Liver (tissue), 3 donors: ENCODE data around the gene PRSS38.

ENCODE experiments used
- EGR1 ChIP-seq, 2 donors: IDR thresholded peaks; 2 replicates each; pipeline ENCODE4 v1.6.1; 2016 to 2018; ENCODE audit warnings: antibody characterized with exemption in 2 of 2, low read depth in 2 of 2
- FOXA1 ChIP-seq: IDR thresholded peaks from 2 replicates; pipeline ENCODE4 v1.6.1; 2016; ENCODE audit warnings: antibody characterized with exemption
- GABPA ChIP-seq, 2 donors: IDR thresholded peaks in 1 of 2; conservative IDR thresholded peaks in 1 of 2; 2 replicates each; pipeline ENCODE4 v1.6.1; 2016; ENCODE audit warnings: antibody characterized with exemption in 2 of 2, mild to moderate bottlenecking in 1 of 2, moderate library complexity in 1 of 2
- HNF4A ChIP-seq, 2 donors: conservative IDR thresholded peaks; 2 replicates each; pipeline ENCODE4 v1.6.1; 2016; ENCODE audit warnings: antibody characterized with exemption in 2 of 2, mild to moderate bottlenecking in 2 of 2
- JUND ChIP-seq, 2 donors: IDR thresholded peaks; 2 replicates each; pipeline ENCODE4 v1.6.1; 2016; ENCODE audit warnings: antibody characterized with exemption in 2 of 2
- RAD21 ChIP-seq, 2 donors: IDR thresholded peaks; 2 replicates each; pipeline ENCODE4 v1.6.1; 2016; ENCODE audit warnings: antibody characterized with exemption in 2 of 2, mild to moderate bottlenecking in 2 of 2
- RXRA ChIP-seq, 2 donors: IDR thresholded peaks; 2 replicates each; pipeline ENCODE4 v1.6.1; 2017 to 2018; ENCODE audit warnings: antibody characterized with exemption in 2 of 2, mild to moderate bottlenecking in 1 of 2
- SP1 ChIP-seq: IDR thresholded peaks from 2 replicates; pipeline ENCODE4 v1.6.1; 2018; ENCODE audit warnings: antibody characterized with exemption, mild to moderate bottlenecking
- TAF1 ChIP-seq: conservative IDR thresholded peaks from 2 replicates; pipeline ENCODE4 v1.6.1; 2016; ENCODE audit warnings: antibody characterized with exemption, mild to moderate bottlenecking
- YY1 ChIP-seq: IDR thresholded peaks from 2 replicates; pipeline ENCODE4 v1.6.1; 2016; ENCODE audit warnings: antibody characterized with exemption, mild to moderate bottlenecking
- TF ChIP-seq, protein P1 (sequence below): fragments of 150-350 bp; IDR thresholded peaks from 2 replicates; pipeline ENCODE4 v1.5.1; 2017; ENCODE audit warnings: improper control_type of control experiment, low read depth, low read length; ENCODE audit not compliant: missing input control
- TF ChIP-seq, protein P2 (sequence below): IDR thresholded peaks from 2 replicates; pipeline ENCODE4 v1.6.1; 2016; ENCODE audit warnings: antibody characterized with exemption, mild to moderate bottlenecking
- TF ChIP-seq, protein P3 (sequence below): IDR thresholded peaks from 2 replicates; pipeline ENCODE4 v1.6.1; 2016; ENCODE audit warnings: antibody characterized with exemption
- TF ChIP-seq, protein P4 (sequence below): IDR thresholded peaks from 2 replicates; pipeline ENCODE4 v1.6.1; 2016; ENCODE audit warnings: antibody characterized with exemption
- donor health status: healthy.
- donor health status: healthy.

DNA sequence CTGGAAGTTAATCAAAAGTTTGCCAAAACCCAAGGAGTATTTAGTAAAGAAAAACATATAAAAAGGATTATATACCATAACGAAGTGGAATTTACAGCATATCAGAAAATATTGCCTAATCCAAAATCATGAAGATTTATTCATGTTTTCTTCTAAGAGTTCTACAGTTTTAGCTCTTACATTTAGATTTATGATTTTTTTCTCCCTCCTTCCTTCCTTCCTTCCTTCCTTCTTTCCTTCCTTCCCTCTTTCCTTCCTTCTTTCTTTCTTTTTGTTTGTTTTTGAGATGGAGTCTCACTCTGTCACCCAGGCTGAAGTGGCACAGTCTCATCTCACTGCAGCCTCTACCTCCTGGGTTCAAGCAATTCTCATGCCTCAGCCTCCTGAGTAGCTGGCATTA lies 15.7 kb upstream of the PRSS38 start:
- TF ChIP-seq, protein P1, sequence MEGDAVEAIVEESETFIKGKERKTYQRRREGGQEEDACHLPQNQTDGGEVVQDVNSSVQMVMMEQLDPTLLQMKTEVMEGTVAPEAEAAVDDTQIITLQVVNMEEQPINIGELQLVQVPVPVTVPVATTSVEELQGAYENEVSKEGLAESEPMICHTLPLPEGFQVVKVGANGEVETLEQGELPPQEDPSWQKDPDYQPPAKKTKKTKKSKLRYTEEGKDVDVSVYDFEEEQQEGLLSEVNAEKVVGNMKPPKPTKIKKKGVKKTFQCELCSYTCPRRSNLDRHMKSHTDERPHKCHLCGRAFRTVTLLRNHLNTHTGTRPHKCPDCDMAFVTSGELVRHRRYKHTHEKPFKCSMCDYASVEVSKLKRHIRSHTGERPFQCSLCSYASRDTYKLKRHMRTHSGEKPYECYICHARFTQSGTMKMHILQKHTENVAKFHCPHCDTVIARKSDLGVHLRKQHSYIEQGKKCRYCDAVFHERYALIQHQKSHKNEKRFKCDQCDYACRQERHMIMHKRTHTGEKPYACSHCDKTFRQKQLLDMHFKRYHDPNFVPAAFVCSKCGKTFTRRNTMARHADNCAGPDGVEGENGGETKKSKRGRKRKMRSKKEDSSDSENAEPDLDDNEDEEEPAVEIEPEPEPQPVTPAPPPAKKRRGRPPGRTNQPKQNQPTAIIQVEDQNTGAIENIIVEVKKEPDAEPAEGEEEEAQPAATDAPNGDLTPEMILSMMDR, result no peak
- TF ChIP-seq, protein P2, sequence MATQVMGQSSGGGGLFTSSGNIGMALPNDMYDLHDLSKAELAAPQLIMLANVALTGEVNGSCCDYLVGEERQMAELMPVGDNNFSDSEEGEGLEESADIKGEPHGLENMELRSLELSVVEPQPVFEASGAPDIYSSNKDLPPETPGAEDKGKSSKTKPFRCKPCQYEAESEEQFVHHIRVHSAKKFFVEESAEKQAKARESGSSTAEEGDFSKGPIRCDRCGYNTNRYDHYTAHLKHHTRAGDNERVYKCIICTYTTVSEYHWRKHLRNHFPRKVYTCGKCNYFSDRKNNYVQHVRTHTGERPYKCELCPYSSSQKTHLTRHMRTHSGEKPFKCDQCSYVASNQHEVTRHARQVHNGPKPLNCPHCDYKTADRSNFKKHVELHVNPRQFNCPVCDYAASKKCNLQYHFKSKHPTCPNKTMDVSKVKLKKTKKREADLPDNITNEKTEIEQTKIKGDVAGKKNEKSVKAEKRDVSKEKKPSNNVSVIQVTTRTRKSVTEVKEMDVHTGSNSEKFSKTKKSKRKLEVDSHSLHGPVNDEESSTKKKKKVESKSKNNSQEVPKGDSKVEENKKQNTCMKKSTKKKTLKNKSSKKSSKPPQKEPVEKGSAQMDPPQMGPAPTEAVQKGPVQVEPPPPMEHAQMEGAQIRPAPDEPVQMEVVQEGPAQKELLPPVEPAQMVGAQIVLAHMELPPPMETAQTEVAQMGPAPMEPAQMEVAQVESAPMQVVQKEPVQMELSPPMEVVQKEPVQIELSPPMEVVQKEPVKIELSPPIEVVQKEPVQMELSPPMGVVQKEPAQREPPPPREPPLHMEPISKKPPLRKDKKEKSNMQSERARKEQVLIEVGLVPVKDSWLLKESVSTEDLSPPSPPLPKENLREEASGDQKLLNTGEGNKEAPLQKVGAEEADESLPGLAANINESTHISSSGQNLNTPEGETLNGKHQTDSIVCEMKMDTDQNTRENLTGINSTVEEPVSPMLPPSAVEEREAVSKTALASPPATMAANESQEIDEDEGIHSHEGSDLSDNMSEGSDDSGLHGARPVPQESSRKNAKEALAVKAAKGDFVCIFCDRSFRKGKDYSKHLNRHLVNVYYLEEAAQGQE, result no peak
- TF ChIP-seq GABPA (IDR thresholded peaks at IDR 0.05 in 1 of 2, conservative IDR thresholded peaks at IDR 0.05 in 1 of 2) (no peak), RAD21 (IDR thresholded peaks at IDR 0.05) (no peak), YY1 (no peak), TAF1 (no peak), HNF4A (conservative IDR thresholded peaks at IDR 0.05) (no peak), JUND (IDR thresholded peaks at IDR 0.05) (no peak), EGR1 (IDR thresholded peaks at IDR 0.05; ENCODE audit: low read depth in 2 of 2) (no peak), FOXA1 (no peak), SP1 (no peak), RXRA (IDR thresholded peaks at IDR 0.05) (no peak)
- TF ChIP-seq, protein P3, sequence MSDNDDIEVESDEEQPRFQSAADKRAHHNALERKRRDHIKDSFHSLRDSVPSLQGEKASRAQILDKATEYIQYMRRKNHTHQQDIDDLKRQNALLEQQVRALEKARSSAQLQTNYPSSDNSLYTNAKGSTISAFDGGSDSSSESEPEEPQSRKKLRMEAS, result no peak
- TF ChIP-seq, protein P4, sequence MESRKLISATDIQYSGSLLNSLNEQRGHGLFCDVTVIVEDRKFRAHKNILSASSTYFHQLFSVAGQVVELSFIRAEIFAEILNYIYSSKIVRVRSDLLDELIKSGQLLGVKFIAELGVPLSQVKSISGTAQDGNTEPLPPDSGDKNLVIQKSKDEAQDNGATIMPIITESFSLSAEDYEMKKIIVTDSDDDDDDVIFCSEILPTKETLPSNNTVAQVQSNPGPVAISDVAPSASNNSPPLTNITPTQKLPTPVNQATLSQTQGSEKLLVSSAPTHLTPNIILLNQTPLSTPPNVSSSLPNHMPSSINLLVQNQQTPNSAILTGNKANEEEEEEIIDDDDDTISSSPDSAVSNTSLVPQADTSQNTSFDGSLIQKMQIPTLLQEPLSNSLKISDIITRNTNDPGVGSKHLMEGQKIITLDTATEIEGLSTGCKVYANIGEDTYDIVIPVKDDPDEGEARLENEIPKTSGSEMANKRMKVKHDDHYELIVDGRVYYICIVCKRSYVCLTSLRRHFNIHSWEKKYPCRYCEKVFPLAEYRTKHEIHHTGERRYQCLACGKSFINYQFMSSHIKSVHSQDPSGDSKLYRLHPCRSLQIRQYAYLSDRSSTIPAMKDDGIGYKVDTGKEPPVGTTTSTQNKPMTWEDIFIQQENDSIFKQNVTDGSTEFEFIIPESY, result no peak
